HTERT RPE-1 (cell line): Measurements from ENCODE around the gene NOS1AP.

Source experiments
- in situ Hi-C: fragments of 300-500 bp; cut with MboI; formaldehyde crosslinking; loops from 4 replicates; pipeline ENCODE4 v1.14.3; 2020; ENCODE audit warnings: low sequenced_read_pairs

NOS1AP gene

GRCh38 chr1:162375463-162375862 lies 306.0 kb downstream of the NOS1AP start:
- in situ Hi-C loops: no loop called here

- in situ Hi-C loops: no loop called here
These were observed 307.2 kb downstream of the NOS1AP start, which contains the start of gene SPATA46 for GRCh38 chr1:162376691-162377090. SPATA46 (minus strand) TSS chr1:162376854; CDS start chr1:162376790, 64 bp downstream.

- in situ Hi-C loops: no loop called here
These were observed 310.8 kb downstream of the NOS1AP start for GRCh38 chr1:162380061-162380846.

GRCh38 chr1:162381383-162381782 lies 311.9 kb downstream of the NOS1AP start, which contains the start of gene C1orf226:
C1orf226 (plus strand) TSS chr1:162381728; CDS start chr1:162381902, 174 bp downstream.
- in situ Hi-C loops: no loop called here

- in situ Hi-C loops: no loop called here
These were observed 312.7 kb downstream of the NOS1AP start for GRCh38 chr1:162381941-162382750.

GRCh38 chr1:162383091-162383490 lies 313.6 kb downstream of the NOS1AP start:
- in situ Hi-C loops: no loop called here

- in situ Hi-C loops: no loop called here
These were observed 314.0 kb downstream of the NOS1AP start for GRCh38 chr1:162383516-162383915.

GRCh38 chr1:162384116-162384515 lies 314.6 kb downstream of the NOS1AP start:
- in situ Hi-C loops: no loop called here

- in situ Hi-C loops: no loop called here
These were observed 315.2 kb downstream of the NOS1AP start for GRCh38 chr1:162384601-162385279.

GRCh38 chr1:162385280-162385623 lies 315.8 kb downstream of the NOS1AP start:
- in situ Hi-C loops: no loop called here

- in situ Hi-C loops: no loop called here
These were observed 316.2 kb downstream of the NOS1AP start for GRCh38 chr1:162385702-162386101.

- in situ Hi-C loops: no loop called here
These were observed 317.1 kb downstream of the NOS1AP start for GRCh38 chr1:162386292-162387225.

GRCh38 chr1:162387226-162388082 lies 318.0 kb downstream of the NOS1AP start:
- in situ Hi-C loops: no loop called here

- in situ Hi-C loops: no loop called here
These were observed 318.6 kb downstream of the NOS1AP start for GRCh38 chr1:162388083-162388594.

GRCh38 chr1:162388615-162389014 lies 319.1 kb downstream of the NOS1AP start:
- in situ Hi-C loops: no loop called here

GRCh38 chr1:162389021-162389818 lies 319.7 kb downstream of the NOS1AP start:
- in situ Hi-C loops: no loop called here

- in situ Hi-C loops: no loop called here
These were observed 320.5 kb downstream of the NOS1AP start for GRCh38 chr1:162389971-162390370.
